Smooth muscle cell (in vitro differentiated cells): Measurements from ENCODE around the gene FEN1. TPM values are rescaled to one million over a fixed set of nuclear protein-coding genes. Genes with fewer than 3 reads are reported as not detected.

Experiments
- DNase-seq: peaks from one replicate; lab custom pipeline; 2025; ENCODE audit not compliant: unreplicated experiment; lab: John Stamatoyannopoulos, UW
- H2AFZ ChIP-seq: fragments of 200-600 bp; sonication (generic); 2 replicates; pipeline ENCODE4 v1.6.0; 2016; ENCODE audit warnings: antibody characterized with exemption, low read depth, mild to moderate bottlenecking
- H3F3A ChIP-seq: fragments of 200-600 bp; sonication (generic); 2 replicates; pipeline ENCODE4 v1.6.0; 2017; ENCODE audit warnings: antibody characterized with exemption, low read depth
- H3K27ac ChIP-seq: fragments of 200-600 bp; sonication (generic); 2 replicates; pipeline ENCODE4 v1.5.1; 2016; ENCODE audit warnings: low read depth, mild to moderate bottlenecking
- H3K27me3 ChIP-seq: fragments of 200-600 bp; sonication (generic); 2 replicates; pipeline ENCODE4 v1.6.1; 2016; ENCODE audit warnings: low read depth, mild to moderate bottlenecking
- H3K36me3 ChIP-seq: fragments of 200-600 bp; sonication (generic); 2 replicates; pipeline ENCODE4 v1.5.1; 2016; ENCODE audit warnings: low read depth
- H3K4me1 ChIP-seq: fragments of 200-600 bp; sonication (generic); 2 replicates; pipeline ENCODE4 v1.5.1; 2016; ENCODE audit warnings: low read depth
- H3K4me2 ChIP-seq: fragments of 200-600 bp; sonication (generic); 2 replicates; pipeline ENCODE4 v1.6.0; 2016; ENCODE audit warnings: mild to moderate bottlenecking
- H3K4me3 ChIP-seq: fragments of 200-600 bp; sonication (generic); 2 replicates; pipeline ENCODE4 v1.5.1; 2016; ENCODE audit warnings: mild to moderate bottlenecking
- H3K79me2 ChIP-seq: fragments of 200-600 bp; sonication (generic); 2 replicates; pipeline ENCODE4 v1.6.0; 2016; ENCODE audit warnings: low read depth, mild to moderate bottlenecking
- H3K9ac ChIP-seq: fragments of 200-600 bp; sonication (generic); 2 replicates; pipeline ENCODE4 v1.6.0; 2016; ENCODE audit warnings: low read depth
- H3K9me3 ChIP-seq: fragments of 200-600 bp; sonication (generic); replicated peaks from 2 replicates; pipeline ENCODE4 v1.5.1; 2016; ENCODE audit warnings: low read depth
- H4K20me1 ChIP-seq: fragments of 200-600 bp; sonication (generic); 2 replicates; pipeline ENCODE4 v1.6.0; 2016; ENCODE audit warnings: low read depth
- WGBS: methylation state at CpG from one replicate; pipeline ENCODE4 v1.1.7; 2016; ENCODE audit warnings: low lambda C conversion rate; 5-methylcytosine and 5-hydroxymethylcytosine counted together
- microRNA counts: library from miRNA; unstranded; fragments of <30 nt; microRNA quantifications from one replicate; lab custom pipeline; 2016
- polyA plus RNA-seq: library from polyadenylated mRNA; unstranded; fragments of >200 nt; fragmentation: Nextera tagmentation; extraction: Ambion mirVana; gene quantifications from 2 replicates; pipeline ENCODE4 v1.2.1, GENCODE V29; 2016
- total RNA-seq: library from RNA; depleted of rRNA; stranded (reverse); fragments of >200 nt; gene quantifications from 2 replicates; pipeline ENCODE4 v1.2.3, GENCODE V29; 2014
- TF ChIP-seq, protein P1 (sequence below): fragments of 200-600 bp; sonication (generic); IDR thresholded peaks from 2 replicates; pipeline ENCODE4 v1.5.1; 2017; ENCODE audit warnings: borderline replicate concordance, mild to moderate bottlenecking, antibody characterized with exemption; ENCODE audit not compliant: insufficient read depth, poor library complexity, severe bottlenecking

The FEN1 gene
- total and polyA plus RNA-seq, 2 experiments from 2014 or later: 15.6 to 21.1 TPM

DNA sequence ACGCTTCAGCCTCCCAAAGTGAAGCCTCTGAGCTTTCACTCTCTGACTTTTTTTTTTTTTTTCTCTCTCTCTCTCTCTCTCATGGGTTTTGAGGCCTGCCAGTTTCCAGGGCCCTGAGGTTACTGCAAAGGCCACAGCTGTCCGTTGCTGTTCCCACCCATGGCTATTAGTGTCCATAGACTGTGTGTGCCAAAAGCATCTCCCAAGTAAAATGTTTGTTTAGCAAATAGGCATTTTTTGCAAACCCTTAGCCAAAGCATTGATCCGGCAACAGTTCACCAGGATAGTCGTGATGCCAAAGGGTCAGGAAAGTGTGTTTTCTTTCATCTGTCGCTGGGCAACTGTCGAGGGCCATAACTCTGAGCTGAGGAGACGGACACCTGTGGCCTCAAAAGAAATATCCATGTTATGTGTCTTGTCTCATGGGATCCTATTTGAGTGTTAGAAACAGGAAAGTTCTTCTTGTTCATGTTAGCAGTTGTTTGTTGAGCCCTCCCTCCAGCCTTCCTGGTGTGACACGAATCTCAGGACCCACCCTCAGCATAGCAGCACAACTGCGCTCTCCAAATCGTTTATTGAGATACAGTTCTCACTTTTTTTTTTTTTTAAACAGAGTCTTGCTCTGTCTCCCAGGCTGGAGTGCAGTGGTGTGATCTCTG lies 53.8 kb downstream of the FEN1 start:
- Histone ChIP-seq H3K27me3 (no peaks in the 10 kb centered on the region), H3K4me1 (no peaks in the 10 kb centered on the region), H3K9me3 (no peaks in the 10 kb centered on the region), H3K79me2 (peaks cover 15% of the 10 kb centered on the region), H3K4me3 (no peak overlapping the region), H3F3A (peaks cover 9% of the 10 kb centered on the region), H3K9ac (no peak overlapping the region), H3K36me3 (peaks cover 18% of the 10 kb centered on the region), H3K27ac (no peak overlapping the region), H2AFZ (no peak overlapping the region), H3K4me2 (no peak overlapping the region), H4K20me1 (peaks cover 78% of the 10 kb centered on the region)
- no peak for DNase-seq
- WGBS: 98% methylated on average over 10 of the region's 10 CpGs
- TF ChIP-seq, protein P1, sequence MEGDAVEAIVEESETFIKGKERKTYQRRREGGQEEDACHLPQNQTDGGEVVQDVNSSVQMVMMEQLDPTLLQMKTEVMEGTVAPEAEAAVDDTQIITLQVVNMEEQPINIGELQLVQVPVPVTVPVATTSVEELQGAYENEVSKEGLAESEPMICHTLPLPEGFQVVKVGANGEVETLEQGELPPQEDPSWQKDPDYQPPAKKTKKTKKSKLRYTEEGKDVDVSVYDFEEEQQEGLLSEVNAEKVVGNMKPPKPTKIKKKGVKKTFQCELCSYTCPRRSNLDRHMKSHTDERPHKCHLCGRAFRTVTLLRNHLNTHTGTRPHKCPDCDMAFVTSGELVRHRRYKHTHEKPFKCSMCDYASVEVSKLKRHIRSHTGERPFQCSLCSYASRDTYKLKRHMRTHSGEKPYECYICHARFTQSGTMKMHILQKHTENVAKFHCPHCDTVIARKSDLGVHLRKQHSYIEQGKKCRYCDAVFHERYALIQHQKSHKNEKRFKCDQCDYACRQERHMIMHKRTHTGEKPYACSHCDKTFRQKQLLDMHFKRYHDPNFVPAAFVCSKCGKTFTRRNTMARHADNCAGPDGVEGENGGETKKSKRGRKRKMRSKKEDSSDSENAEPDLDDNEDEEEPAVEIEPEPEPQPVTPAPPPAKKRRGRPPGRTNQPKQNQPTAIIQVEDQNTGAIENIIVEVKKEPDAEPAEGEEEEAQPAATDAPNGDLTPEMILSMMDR: no peak

MicroRNAs encoded within 50 kb of the gene (microRNA counts, 767-probe panel; counts per million panel counts)
- microRNA hsa-miR-1908 (lab: Ali Mortazavi, UCI) (183 counts per million), microRNA hsa-miR-611 (lab: Ali Mortazavi, UCI) (183 counts per million)

Other genes with a start within 250 kb of the FEN1 start
- gene SYT7, start 211.8 kb upstream of the FEN1 start, total RNA-seq: 3.7 and 4.0 TPM in 2 replicates
- gene SYT7, start 211.8 kb upstream of the FEN1 start, polyA plus RNA-seq: 0.79 and 4.8 TPM in 2 replicates
- gene DAGLA, start 112.5 kb upstream of the FEN1 start, total RNA-seq: 1.3 and 1.6 TPM in 2 replicates
- 2.9 and 3.9 TPM in 2 replicates for gene DAGLA, start 112.5 kb upstream of the FEN1 start, polyA plus RNA-seq
- gene MYRF, start 40.3 kb upstream of the FEN1 start, total RNA-seq: 11.1 and 12.2 TPM in 2 replicates
- gene MYRF, start 40.3 kb upstream of the FEN1 start, polyA plus RNA-seq: 13.7 and 19.0 TPM in 2 replicates
- gene TMEM258, start 312 bp upstream of the FEN1 start, total RNA-seq: 97.2 and 118 TPM in 2 replicates
- 300 and 317 TPM in 2 replicates for gene TMEM258, start 312 bp upstream of the FEN1 start, polyA plus RNA-seq
- gene FADS1, start 24.1 kb downstream of the FEN1 start, total RNA-seq: 122 and 144 TPM in 2 replicates
- 176 and 266 TPM in 2 replicates for gene FADS1, start 24.1 kb downstream of the FEN1 start, polyA plus RNA-seq
- gene FADS2, start 35.4 kb downstream of the FEN1 start, total RNA-seq: 279 and 332 TPM in 2 replicates
- gene FADS2, start 35.4 kb downstream of the FEN1 start, polyA plus RNA-seq: 285 and 495 TPM in 2 replicates
- gene FADS3, start 98.6 kb downstream of the FEN1 start, total RNA-seq: 6.7 and 8.9 TPM in 2 replicates
- 13.8 and 28.9 TPM in 2 replicates for gene FADS3, start 98.6 kb downstream of the FEN1 start, polyA plus RNA-seq
- gene RAB3IL1, start 124.7 kb downstream of the FEN1 start, total RNA-seq: 4.8 and 4.9 TPM in 2 replicates
- 9.8 and 11.6 TPM in 2 replicates for gene RAB3IL1, start 124.7 kb downstream of the FEN1 start, polyA plus RNA-seq
- gene BEST1, start 157.4 kb downstream of the FEN1 start, total RNA-seq: 2.4 and 2.6 TPM in 2 replicates
- gene BEST1, start 157.4 kb downstream of the FEN1 start, polyA plus RNA-seq: 1.6 and 2.8 TPM in 2 replicates
- 903 and 1,173 TPM in 2 replicates for gene FTH1, start 174.7 kb downstream of the FEN1 start, total RNA-seq
- 6,048 and 7,176 TPM in 2 replicates for gene FTH1, start 174.7 kb downstream of the FEN1 start, polyA plus RNA-seq